Measurements from ENCODE around the gene DNAJC4. TPM values are rescaled to one million over a fixed set of nuclear protein-coding genes. Genes with fewer than 3 reads are reported as not detected.

The DNAJC4 gene
- total RNA-seq, 1 experiment from 2014 or later: 26.0 TPM

- TF ChIP-seq, protein P1, sequence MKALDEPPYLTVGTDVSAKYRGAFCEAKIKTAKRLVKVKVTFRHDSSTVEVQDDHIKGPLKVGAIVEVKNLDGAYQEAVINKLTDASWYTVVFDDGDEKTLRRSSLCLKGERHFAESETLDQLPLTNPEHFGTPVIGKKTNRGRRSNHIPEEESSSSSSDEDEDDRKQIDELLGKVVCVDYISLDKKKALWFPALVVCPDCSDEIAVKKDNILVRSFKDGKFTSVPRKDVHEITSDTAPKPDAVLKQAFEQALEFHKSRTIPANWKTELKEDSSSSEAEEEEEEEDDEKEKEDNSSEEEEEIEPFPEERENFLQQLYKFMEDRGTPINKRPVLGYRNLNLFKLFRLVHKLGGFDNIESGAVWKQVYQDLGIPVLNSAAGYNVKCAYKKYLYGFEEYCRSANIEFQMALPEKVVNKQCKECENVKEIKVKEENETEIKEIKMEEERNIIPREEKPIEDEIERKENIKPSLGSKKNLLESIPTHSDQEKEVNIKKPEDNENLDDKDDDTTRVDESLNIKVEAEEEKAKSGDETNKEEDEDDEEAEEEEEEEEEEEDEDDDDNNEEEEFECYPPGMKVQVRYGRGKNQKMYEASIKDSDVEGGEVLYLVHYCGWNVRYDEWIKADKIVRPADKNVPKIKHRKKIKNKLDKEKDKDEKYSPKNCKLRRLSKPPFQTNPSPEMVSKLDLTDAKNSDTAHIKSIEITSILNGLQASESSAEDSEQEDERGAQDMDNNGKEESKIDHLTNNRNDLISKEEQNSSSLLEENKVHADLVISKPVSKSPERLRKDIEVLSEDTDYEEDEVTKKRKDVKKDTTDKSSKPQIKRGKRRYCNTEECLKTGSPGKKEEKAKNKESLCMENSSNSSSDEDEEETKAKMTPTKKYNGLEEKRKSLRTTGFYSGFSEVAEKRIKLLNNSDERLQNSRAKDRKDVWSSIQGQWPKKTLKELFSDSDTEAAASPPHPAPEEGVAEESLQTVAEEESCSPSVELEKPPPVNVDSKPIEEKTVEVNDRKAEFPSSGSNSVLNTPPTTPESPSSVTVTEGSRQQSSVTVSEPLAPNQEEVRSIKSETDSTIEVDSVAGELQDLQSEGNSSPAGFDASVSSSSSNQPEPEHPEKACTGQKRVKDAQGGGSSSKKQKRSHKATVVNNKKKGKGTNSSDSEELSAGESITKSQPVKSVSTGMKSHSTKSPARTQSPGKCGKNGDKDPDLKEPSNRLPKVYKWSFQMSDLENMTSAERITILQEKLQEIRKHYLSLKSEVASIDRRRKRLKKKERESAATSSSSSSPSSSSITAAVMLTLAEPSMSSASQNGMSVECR (CRISPR knock-in tag; IDR thresholded peaks at IDR 0.05; ENCODE audit: borderline replicate concordance): peak; percentile 77; the same call in 1 of the 2 replicates
- TF ChIP-seq ZNF263 (CRISPR knock-in tag; IDR thresholded peaks at IDR 0.05; ENCODE audit: low read depth): no peak
Measured at GRCh38 chr11:64246871-64247728, 16.8 kb downstream of the DNAJC4 start, which contains the start of gene PPP1R14B (continued).

DNA sequence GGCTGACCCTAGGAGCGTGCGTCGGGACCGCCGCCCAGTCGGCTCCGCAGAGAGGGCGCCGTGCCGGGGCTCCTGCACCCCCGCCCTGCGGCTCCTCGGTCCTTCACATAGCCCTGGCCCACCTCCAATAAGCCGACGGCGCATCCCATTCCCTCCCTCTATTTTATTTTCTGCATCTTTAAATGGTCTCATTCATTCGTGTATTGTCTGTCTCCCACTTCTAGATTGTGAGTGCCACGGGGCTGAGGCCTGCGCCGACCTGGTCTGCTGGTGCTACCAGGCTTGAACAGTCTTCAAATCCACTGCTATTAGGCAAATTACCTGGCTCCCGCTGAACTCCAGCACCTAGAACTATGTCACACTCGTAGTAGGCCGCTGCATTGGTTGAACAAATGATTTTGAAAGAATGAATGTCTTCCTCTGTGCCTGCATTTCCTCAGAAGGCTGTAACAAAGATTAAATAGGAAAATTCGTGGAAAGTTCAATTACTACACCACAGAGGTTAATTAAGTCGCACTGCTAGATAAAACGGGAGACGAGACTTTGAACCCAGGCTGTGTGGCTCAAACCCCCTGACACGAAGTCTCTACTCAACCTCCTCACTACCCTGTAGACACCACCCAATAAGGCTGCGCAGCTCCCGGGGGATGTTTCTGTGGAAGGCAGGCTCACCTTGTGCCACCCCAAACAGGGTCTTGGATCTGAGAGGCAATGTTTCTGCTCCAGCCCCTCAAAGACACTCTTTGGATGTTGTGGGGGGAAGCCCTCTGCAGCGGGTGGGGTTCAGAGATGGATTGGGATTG lies 17.6 kb downstream of the DNAJC4 start:
- peaks cover 44% of the 10 kb centered on the region for H3K4me1 Mint-ChIP-seq
- POLR2A ChIA-PET: interaction anchor here (1.0 to 1.5 kb wide), 5 partner anchors 20 to 329 kb away, joined by 3 to 6 read pairs (median 4); partner anchors contain the start of genes NUDT22 and TRPT1

More for the DNA sequence above, 17.6 kb downstream of the DNAJC4 start:
- no peak for DNase-seq (ENCODE audit: low spot score)
- no peaks in the 10 kb centered on the region for H3K27me3 Mint-ChIP-seq (ENCODE audit: low read depth)
- H3K36me3 Mint-ChIP-seq: peaks cover 8% of the 10 kb centered on the region
- H3K4me3 Mint-ChIP-seq: peak overlapping the region; percentile 88
- ATAC-seq: no peak
- no peaks in the 10 kb centered on the region for H3K9me3 Mint-ChIP-seq
- TF ChIP-seq HMGXB4 (CRISPR knock-in tag; IDR thresholded peaks at IDR 0.05): 0 out of 2 replicates have a peak, but pooled peaks have one; percentile 18
- TF ChIP-seq, protein P2, sequence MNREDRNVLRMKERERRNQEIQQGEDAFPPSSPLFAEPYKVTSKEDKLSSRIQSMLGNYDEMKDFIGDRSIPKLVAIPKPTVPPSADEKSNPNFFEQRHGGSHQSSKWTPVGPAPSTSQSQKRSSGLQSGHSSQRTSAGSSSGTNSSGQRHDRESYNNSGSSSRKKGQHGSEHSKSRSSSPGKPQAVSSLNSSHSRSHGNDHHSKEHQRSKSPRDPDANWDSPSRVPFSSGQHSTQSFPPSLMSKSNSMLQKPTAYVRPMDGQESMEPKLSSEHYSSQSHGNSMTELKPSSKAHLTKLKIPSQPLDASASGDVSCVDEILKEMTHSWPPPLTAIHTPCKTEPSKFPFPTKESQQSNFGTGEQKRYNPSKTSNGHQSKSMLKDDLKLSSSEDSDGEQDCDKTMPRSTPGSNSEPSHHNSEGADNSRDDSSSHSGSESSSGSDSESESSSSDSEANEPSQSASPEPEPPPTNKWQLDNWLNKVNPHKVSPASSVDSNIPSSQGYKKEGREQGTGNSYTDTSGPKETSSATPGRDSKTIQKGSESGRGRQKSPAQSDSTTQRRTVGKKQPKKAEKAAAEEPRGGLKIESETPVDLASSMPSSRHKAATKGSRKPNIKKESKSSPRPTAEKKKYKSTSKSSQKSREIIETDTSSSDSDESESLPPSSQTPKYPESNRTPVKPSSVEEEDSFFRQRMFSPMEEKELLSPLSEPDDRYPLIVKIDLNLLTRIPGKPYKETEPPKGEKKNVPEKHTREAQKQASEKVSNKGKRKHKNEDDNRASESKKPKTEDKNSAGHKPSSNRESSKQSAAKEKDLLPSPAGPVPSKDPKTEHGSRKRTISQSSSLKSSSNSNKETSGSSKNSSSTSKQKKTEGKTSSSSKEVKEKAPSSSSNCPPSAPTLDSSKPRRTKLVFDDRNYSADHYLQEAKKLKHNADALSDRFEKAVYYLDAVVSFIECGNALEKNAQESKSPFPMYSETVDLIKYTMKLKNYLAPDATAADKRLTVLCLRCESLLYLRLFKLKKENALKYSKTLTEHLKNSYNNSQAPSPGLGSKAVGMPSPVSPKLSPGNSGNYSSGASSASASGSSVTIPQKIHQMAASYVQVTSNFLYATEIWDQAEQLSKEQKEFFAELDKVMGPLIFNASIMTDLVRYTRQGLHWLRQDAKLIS (CRISPR knock-in tag; IDR thresholded peaks at IDR 0.05; ENCODE audit: borderline replicate concordance): no peak
- CTCF ChIA-PET: interaction anchor here (0.8 to 5.3 kb wide), 11 partner anchors 13 to 457 kb away, joined by 3 to 75 read pairs (median 7); partner anchors contain the start of genes CATSPERZ, ESRRA, FERMT3 and STIP1
- peak overlapping the region; percentile 93 for H3K27ac Mint-ChIP-seq

All from WTC11 (cell line).